Mesenteric fat pad (tissue), 1 donor: Measurements from ENCODE around the gene SFT2D1. TPM values are rescaled to one million over a fixed set of nuclear protein-coding genes. Genes with fewer than 3 reads are reported as not detected.
"Not testable (repeated sequence)": the region's sequence is repeated elsewhere in the genome, so short reads cannot be mapped to it uniquely, and the experiment has no call there.

Source experiments
- DNase-seq: peaks from one replicate; pipeline ENCODE4 v3.0.0-alpha.2; 2020; ENCODE audit warnings: low spot score
- long read RNA-seq: library from polyadenylated mRNA; unstranded; transcript quantifications from one replicate; pipeline ENCODE4 v2.0.0, GENCODE V29; 2020
- total RNA-seq: library from RNA; stranded (reverse); fragmentation: NEBNext Ultra II Directional; extraction: Animal tissue kit (Norgen Biotek cat#: 25700); gene quantifications from one replicate; pipeline ENCODE4 v1.2.1, GENCODE V29; 2021
- donor health status: DM: yes; HTN: yes; CAD: no.

Gene SFT2D1
- 47.7 TPM for total RNA-seq
- long read RNA-seq, transcript SFT2D1-201 (8 exons, 1,079 nt), result major isoform, 81 of 97 reads
- long read RNA-seq, partial matches to known transcripts, result 1 of 97 reads
- long read RNA-seq, other reads (novel, unspliced or antisense), result 14 of 97 reads

- DNase-seq, result peak; percentile 98
Measured at GRCh38 chr6:166342349-166343149, at the start of gene SFT2D1. TSS of gene SFT2D1 (minus strand) at chr6:166342545. CDS start at chr6:166342481, 64 bp downstream.

- no peak for DNase-seq
Measured at GRCh38 chr6:166389119-166389518, 46.8 kb upstream of the SFT2D1 start.

- DNase-seq, result no peak
Measured at GRCh38 chr6:166388290-166389004, 46.1 kb upstream of the SFT2D1 start.

- no peak for DNase-seq
Measured at GRCh38 chr6:166387642-166388289, 45.4 kb upstream of the SFT2D1 start.

- DNase-seq, result not testable (repeated sequence)
Measured at GRCh38 chr6:166387098-166387497, 44.8 kb upstream of the SFT2D1 start.

GRCh38 chr6:166386111-166386510 lies 43.8 kb upstream of the SFT2D1 start:
- DNase-seq, result no peak

GRCh38 chr6:166383802-166384363 lies 41.5 kb upstream of the SFT2D1 start:
- not testable (repeated sequence) for DNase-seq

GRCh38 chr6:166382933-166383801 lies 40.8 kb upstream of the SFT2D1 start, which contains the start of gene MPC1:
TSS of gene MPC1 (minus strand) at chr6:166382940. CDS start at chr6:166382876, 64 bp downstream.
- DNase-seq, result peak; percentile 99

GRCh38 chr6:166382500-166382932 lies 40.2 kb upstream of the SFT2D1 start:
- no peak for DNase-seq

GRCh38 chr6:166381733-166382499 lies 39.6 kb upstream of the SFT2D1 start:
- no peak for DNase-seq

- no peak for DNase-seq
Measured at GRCh38 chr6:166381381-166381732, 39.0 kb upstream of the SFT2D1 start.

- DNase-seq, result no peak
Measured at GRCh38 chr6:166379800-166380199, 37.5 kb upstream of the SFT2D1 start.

GRCh38 chr6:166379103-166379586 lies 36.8 kb upstream of the SFT2D1 start:
- no peak for DNase-seq

GRCh38 chr6:166377721-166378120 lies 35.4 kb upstream of the SFT2D1 start:
- DNase-seq, result no peak

GRCh38 chr6:166375013-166375412 lies 32.7 kb upstream of the SFT2D1 start:
- no peak for DNase-seq

GRCh38 chr6:166370489-166370888 lies 28.1 kb upstream of the SFT2D1 start:
- no peak for DNase-seq

- DNase-seq, result no peak
Measured at GRCh38 chr6:166369782-166370181, 27.4 kb upstream of the SFT2D1 start.

- DNase-seq, result no peak
Measured at GRCh38 chr6:166366921-166367320, 24.6 kb upstream of the SFT2D1 start.

GRCh38 chr6:166365806-166366205 lies 23.5 kb upstream of the SFT2D1 start:
- no peak for DNase-seq
